SU-DHL-6 (cell line): ENCODE results near the gene KLF3.

Experiments used
- H2AFZ ChIP-seq: fragments of 200-600 bp; sonication (generic); 2 replicates; pipeline ENCODE4 v1.6.1; 2014; ENCODE audit warnings: low read depth, mild to moderate bottlenecking, moderate library complexity, mixed read lengths, antibody characterized with exemption, low read length; ENCODE audit not compliant: severe bottlenecking
- H3F3A ChIP-seq: fragments of 200-600 bp; shearing (Covaris generic); 2 replicates; pipeline ENCODE4 v1.6.0; 2016; ENCODE audit warnings: antibody characterized with exemption, mild to moderate bottlenecking; ENCODE audit not compliant: insufficient read depth
- H3K27ac ChIP-seq: fragments of 200-600 bp; sonication (generic); 2 replicates; pipeline ENCODE4 v1.5.1; 2016; ENCODE audit warnings: low read depth, mild to moderate bottlenecking, low read length, moderate library complexity, mixed read lengths
- H3K27me3 ChIP-seq: fragments of 200-600 bp; sonication (generic), shearing (Covaris generic); 2 replicates; pipeline ENCODE4 v1.6.0; 2014; ENCODE audit warnings: mild to moderate bottlenecking, low read length
- H3K36me3 ChIP-seq: fragments of 200-600 bp; sonication (generic); 2 replicates; pipeline ENCODE4 v1.6.1; 2014; ENCODE audit warnings: mild to moderate bottlenecking, low read length, mixed read lengths
- H3K4me2 ChIP-seq: fragments of 300-600, 200-600 bp; shearing (Covaris generic), sonication (generic); 2 replicates; pipeline ENCODE4 v1.6.0; 2014; ENCODE audit warnings: low read length, low read depth, mild to moderate bottlenecking; ENCODE audit not compliant: poor library complexity, severe bottlenecking
- H3K4me3 ChIP-seq: fragments of 200-600 bp; sonication (generic); 2 replicates; pipeline ENCODE4 v1.5.1; 2014; ENCODE audit warnings: antibody characterized with exemption, low read length, mild to moderate bottlenecking, mixed read lengths; ENCODE audit not compliant: insufficient read depth, poor library complexity, severe bottlenecking
- H3K79me2 ChIP-seq: fragments of 200-600 bp; sonication (generic); 2 replicates; pipeline ENCODE4 v1.6.1; 2014; ENCODE audit warnings: mild to moderate bottlenecking, low read length, moderate library complexity; ENCODE audit not compliant: insufficient read depth
- H3K9ac ChIP-seq: fragments of 200-600 bp; sonication (generic); 2 replicates; pipeline ENCODE4 v1.7.0; 2014; ENCODE audit warnings: mild to moderate bottlenecking, low read length
- H3K9me2 ChIP-seq: fragments of 200-600 bp; sonication (generic); replicated peaks from 2 replicates; pipeline ENCODE4 v1.6.1; 2014; ENCODE audit warnings: low read length; ENCODE audit not compliant: insufficient read depth
- H3K9me3 ChIP-seq: fragments of 200-600 bp; sonication (generic); 2 replicates; pipeline ENCODE4 v1.6.1; 2014; ENCODE audit warnings: low read length, mixed read lengths; ENCODE audit not compliant: insufficient read depth
- H4K20me1 ChIP-seq: fragments of 200-600 bp; sonication (generic); 2 replicates; pipeline ENCODE4 v1.6.1; 2014; ENCODE audit warnings: low read depth, mild to moderate bottlenecking, antibody characterized with exemption, low read length, moderate library complexity, mixed read lengths
- CTCF ChIP-seq: fragments of 200-600 bp; sonication (generic); IDR thresholded peaks from one replicate; pipeline ENCODE4 v1.5.1; 2017; ENCODE audit warnings: antibody characterized with exemption, mild to moderate bottlenecking, low read length, moderate library complexity; ENCODE audit not compliant: insufficient read depth, poor library complexity, severe bottlenecking
- EZH2phosphoT487 ChIP-seq: fragments of 200-600 bp; sonication (generic), shearing (Covaris generic); conservative IDR thresholded peaks from 2 replicates; pipeline ENCODE4 v1.6.1; 2018; ENCODE audit warnings: mild to moderate bottlenecking, antibody characterized with exemption, low read length, moderate library complexity, mixed read lengths

Gene KLF3

GRCh38 chr4:38641811-38642210, 22.2 kb upstream of the KLF3 start:
- Histone ChIP-seq H3K36me3 (no peaks in the 10 kb centered on the region), H3K9me2 (no peaks in the 10 kb centered on the region), H3K9ac (no peak overlapping the region), H4K20me1 (no peaks in the 10 kb centered on the region), H3K4me3 (no peak overlapping the region), H3K4me2 (no peak overlapping the region), H2AFZ (no peak overlapping the region), H3K79me2 (no peaks in the 10 kb centered on the region), H3F3A (no peaks in the 10 kb centered on the region), H3K27me3 (0 out of 2 replicates have a peak, but pooled peaks cover 5% of the 10 kb centered on the region), H3K27ac (no peak overlapping the region), H3K9me3 (no peaks in the 10 kb centered on the region)
- no peak for TF ChIP-seq CTCF
- no peak for TF ChIP-seq EZH2phosphoT487

DNA sequence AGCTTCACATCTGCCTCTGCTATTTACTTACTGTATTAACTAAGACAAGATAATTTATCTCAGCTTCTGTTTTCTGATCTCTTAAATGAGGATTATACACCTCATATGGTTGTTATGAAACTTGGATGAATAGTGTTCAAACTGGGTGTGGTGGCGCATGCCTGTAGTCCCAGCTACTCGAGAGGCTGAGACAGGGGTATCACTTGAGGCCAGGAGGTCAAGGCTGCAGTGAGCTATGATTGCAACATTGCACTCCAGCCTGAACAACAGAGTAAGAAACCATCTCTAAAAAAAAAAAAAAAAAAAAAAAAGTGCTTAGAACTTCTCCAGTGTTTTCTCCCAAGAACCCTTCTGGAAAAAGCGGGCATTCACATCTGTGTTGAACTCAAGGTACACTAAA, 19.8 kb upstream of the KLF3 start:
- no peaks in the 10 kb centered on the region for H3K79me2 ChIP-seq
- no peaks in the 10 kb centered on the region for H3F3A ChIP-seq
- H3K4me2 ChIP-seq: no peak overlapping the region
- H3K9me3 ChIP-seq: no peaks in the 10 kb centered on the region
- TF ChIP-seq CTCF (no peak), EZH2phosphoT487 (no peak)
- no peaks in the 10 kb centered on the region for H3K36me3 ChIP-seq
- H2AFZ ChIP-seq: no peak overlapping the region
- no peak overlapping the region for H3K27ac ChIP-seq
- no peaks in the 10 kb centered on the region for H3K9me2 ChIP-seq
- no peak overlapping the region for H3K4me3 ChIP-seq
- H3K27me3 ChIP-seq: no peaks in the 10 kb centered on the region
- no peaks in the 10 kb centered on the region for H4K20me1 ChIP-seq
- no peak overlapping the region for H3K9ac ChIP-seq

DNA sequence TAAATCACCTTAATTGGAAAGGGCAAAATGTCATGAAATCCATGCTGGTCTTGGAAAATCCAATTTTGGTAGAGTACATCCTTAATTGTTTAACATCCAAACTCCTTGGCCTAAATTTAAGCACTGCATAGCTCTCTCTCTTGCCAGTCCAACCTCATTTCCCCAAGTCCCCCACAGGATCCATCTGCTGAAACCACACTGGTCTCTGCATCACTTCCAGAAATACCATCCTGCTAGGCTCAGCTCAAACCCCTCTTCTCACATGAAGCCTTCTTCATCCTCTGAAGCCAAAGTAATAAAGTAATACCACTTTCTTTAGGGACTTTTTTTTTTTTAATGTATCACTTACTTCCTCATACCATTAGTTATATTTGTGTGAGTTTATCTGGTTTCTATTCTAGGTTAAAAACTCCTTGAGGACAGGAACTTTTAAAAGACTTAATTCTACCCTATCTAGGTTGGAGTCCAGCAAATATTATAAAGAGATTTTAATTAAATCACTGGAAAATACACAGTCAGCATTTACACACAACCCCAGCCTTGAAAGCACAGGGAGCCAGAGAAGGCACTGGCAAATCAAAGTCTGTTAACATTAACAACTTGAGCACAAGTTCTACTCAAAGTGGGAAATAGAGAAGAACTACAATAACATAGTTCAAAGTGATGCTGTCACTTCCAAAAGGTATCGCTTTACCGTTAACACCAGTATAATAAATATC, 16.7 kb upstream of the KLF3 start:
- H3K27me3 ChIP-seq: no peaks in the 10 kb centered on the region
- H3K36me3 ChIP-seq: no peaks in the 10 kb centered on the region
- H3K27ac ChIP-seq: no peak overlapping the region
- H4K20me1 ChIP-seq: no peaks in the 10 kb centered on the region
- no peak overlapping the region for H2AFZ ChIP-seq
- H3K9me3 ChIP-seq: no peaks in the 10 kb centered on the region
- H3K9ac ChIP-seq: no peak overlapping the region
- no peak for TF ChIP-seq CTCF
- no peak for TF ChIP-seq EZH2phosphoT487
- no peaks in the 10 kb centered on the region for H3K79me2 ChIP-seq
- H3K4me3 ChIP-seq: no peak overlapping the region
- no peaks in the 10 kb centered on the region for H3F3A ChIP-seq
- no peak overlapping the region for H3K4me2 ChIP-seq
- no peaks in the 10 kb centered on the region for H3K9me2 ChIP-seq
